OCI-M2 (cell line): ENCODE results near the gene PHLPP1.
"Not testable (repeated sequence)": the region's sequence is repeated elsewhere in the genome, so short reads cannot be mapped to it uniquely, and the experiment has no call there.

Experiments used
- DNase-seq: peaks from one replicate; lab custom pipeline; 2025; ENCODE audit not compliant: unreplicated experiment; lab: John Stamatoyannopoulos, UW

PHLPP1 gene

GRCh38 chr18:62807396-62807795, 92.1 kb downstream of the PHLPP1 start:
- no peak for DNase-seq

GRCh38 chr18:62808123-62808522, 92.8 kb downstream of the PHLPP1 start:
- no peak for DNase-seq

GRCh38 chr18:62809445-62809844, 94.1 kb downstream of the PHLPP1 start:
- DNase-seq = not testable (repeated sequence)

- DNase-seq = no peak
Measured at GRCh38 chr18:62809900-62810299, 94.6 kb downstream of the PHLPP1 start.

GRCh38 chr18:62810682-62811081, 95.3 kb downstream of the PHLPP1 start:
- DNase-seq = no peak

GRCh38 chr18:62811674-62812073, 96.3 kb downstream of the PHLPP1 start:
- DNase-seq = no peak

- DNase-seq = no peak
Measured at GRCh38 chr18:62812242-62812641, 96.9 kb downstream of the PHLPP1 start.

- DNase-seq = no peak
Measured at GRCh38 chr18:62812876-62813275, 97.5 kb downstream of the PHLPP1 start.

- no peak for DNase-seq
Measured at GRCh38 chr18:62814132-62814759, 98.9 kb downstream of the PHLPP1 start.

GRCh38 chr18:62825382-62825781, 110.0 kb downstream of the PHLPP1 start:
- no peak for DNase-seq

GRCh38 chr18:62827397-62827796, 112.1 kb downstream of the PHLPP1 start:
- no peak for DNase-seq

GRCh38 chr18:62828091-62828640, 112.8 kb downstream of the PHLPP1 start:
- no peak for DNase-seq

GRCh38 chr18:62828852-62829251, 113.5 kb downstream of the PHLPP1 start:
- DNase-seq = no peak

GRCh38 chr18:62829936-62830335, 114.6 kb downstream of the PHLPP1 start:
- no peak for DNase-seq

GRCh38 chr18:62832282-62832681, 116.9 kb downstream of the PHLPP1 start:
- DNase-seq = no peak

- DNase-seq = no peak
Measured at GRCh38 chr18:62833494-62833893, 118.2 kb downstream of the PHLPP1 start.

GRCh38 chr18:62834715-62835114, 119.4 kb downstream of the PHLPP1 start:
- DNase-seq = no peak

GRCh38 chr18:62837011-62837410, 121.7 kb downstream of the PHLPP1 start:
- no peak for DNase-seq

GRCh38 chr18:62838475-62839098, 123.2 kb downstream of the PHLPP1 start:
- no peak for DNase-seq

- DNase-seq = no peak
Measured at GRCh38 chr18:62839874-62840713, 124.8 kb downstream of the PHLPP1 start.

GRCh38 chr18:62841405-62841804, 126.1 kb downstream of the PHLPP1 start:
- no peak for DNase-seq

- DNase-seq = no peak
Measured at GRCh38 chr18:62842898-62843297, 127.6 kb downstream of the PHLPP1 start.
